GM12874 (cell line): ENCODE measurements around the gene MOB2.

Experiments
- CTCF ChIP-seq: IDR thresholded peaks from 2 replicates; pipeline ENCODE4 v1.5.1; 2011; ENCODE audit warnings: low read depth, mild to moderate bottlenecking, control low read depth, low read length, moderate library complexity; ENCODE audit not compliant: insufficient read depth

Gene MOB2

DNA sequence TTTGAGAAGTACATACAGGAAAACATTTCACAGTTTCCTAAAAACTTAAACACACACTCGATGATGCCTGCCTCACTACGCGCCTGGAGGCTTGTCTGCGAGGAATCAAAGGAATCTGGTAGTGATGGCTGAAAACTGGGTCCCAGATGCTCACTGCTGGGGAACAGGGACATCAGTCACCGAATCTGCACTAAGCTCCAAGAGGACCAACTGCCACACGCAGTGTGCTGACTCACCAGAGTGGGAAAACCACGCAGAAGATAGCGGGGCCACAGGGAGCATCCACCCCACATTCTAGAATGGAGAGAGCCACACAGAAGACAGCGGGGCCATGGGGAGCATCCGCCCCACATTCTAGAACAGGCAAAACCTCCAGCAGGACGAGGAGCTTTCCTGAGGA lies 24.3 kb upstream of the MOB2 start:
- no peak for TF ChIP-seq CTCF

GRCh38 chr11:1509626-1510255 lies 23.2 kb upstream of the MOB2 start:
- no peak for TF ChIP-seq CTCF

GRCh38 chr11:1508986-1509385 lies 22.4 kb upstream of the MOB2 start:
- no peak for TF ChIP-seq CTCF

GRCh38 chr11:1508491-1508891 lies 21.9 kb upstream of the MOB2 start:
- TF ChIP-seq CTCF, result no peak

GRCh38 chr11:1507381-1508140 lies 21.0 kb upstream of the MOB2 start:
- no peak for TF ChIP-seq CTCF

GRCh38 chr11:1506981-1507380 lies 20.4 kb upstream of the MOB2 start:
- TF ChIP-seq CTCF, result no peak

- no peak for TF ChIP-seq CTCF
Measured at GRCh38 chr11:1505480-1505879, 18.9 kb upstream of the MOB2 start.
